Muscle layer of duodenum (tissue), 2 donors: ENCODE measurements around the gene MAP2K5.

Experiments
- H3K27ac ChIP-seq: one replicate; pipeline ENCODE4 v1.7.0; 2013; ENCODE audit warnings: mild to moderate bottlenecking, low read length
- H3K27me3 ChIP-seq: one replicate; pipeline ENCODE4 v1.7.0; 2013; ENCODE audit warnings: low read depth, mild to moderate bottlenecking, control low read depth, low read length
- H3K36me3 ChIP-seq, 2 donors: one replicate each; pipeline ENCODE4 v1.7.0; 2013; ENCODE audit warnings: low read length in 2 of 2, control low read depth in 1 of 2, mild to moderate bottlenecking in 1 of 2; ENCODE audit not compliant: insufficient read depth in 2 of 2, control insufficient read depth in 1 of 2
- H3K4me1 ChIP-seq, 2 donors: one replicate each; pipeline ENCODE4 v1.7.0; 2013; ENCODE audit warnings: low read length in 2 of 2, mild to moderate bottlenecking in 2 of 2, control low read depth in 1 of 2, moderate library complexity in 1 of 2; ENCODE audit not compliant: insufficient read depth in 2 of 2, control insufficient read depth in 1 of 2
- H3K4me3 ChIP-seq, 2 donors: one replicate each; pipeline ENCODE4 v1.7.0; 2013; ENCODE audit warnings: low read length in 2 of 2, low read depth in 1 of 2, mild to moderate bottlenecking in 1 of 2
- H3K9me3 ChIP-seq, 2 donors: one replicate each; pipeline ENCODE4 v1.7.0; 2013; ENCODE audit warnings: low read length in 2 of 2, control low read depth in 1 of 2, mild to moderate bottlenecking in 1 of 2; ENCODE audit not compliant: control insufficient read depth in 1 of 2
- donor health status: healthy.

MAP2K5 gene

GRCh38 chr15:67786646-67787045, 244.1 kb downstream of the MAP2K5 start:
- peaks cover 0 to 16% of the 10 kb centered on the region in 2 donors for H3K36me3 ChIP-seq
- no peak overlapping the region for H3K4me3 ChIP-seq
- H3K27me3 ChIP-seq = no peaks in the 10 kb centered on the region
- no peaks in the 10 kb centered on the region for H3K9me3 ChIP-seq
- H3K4me1 ChIP-seq = no peaks in the 10 kb centered on the region
- H3K27ac ChIP-seq = no peak overlapping the region

- H3K36me3 ChIP-seq = peaks cover 0 to 9% of the 10 kb centered on the region in 2 donors
- no peaks in the 10 kb centered on the region for H3K27me3 ChIP-seq
- H3K4me3 ChIP-seq = no peak overlapping the region
- H3K4me1 ChIP-seq = no peaks in the 10 kb centered on the region
- H3K27ac ChIP-seq = no peak overlapping the region
- no peaks in the 10 kb centered on the region for H3K9me3 ChIP-seq
Observed at GRCh38 chr15:67788986-67789385, 246.5 kb downstream of the MAP2K5 start.

DNA sequence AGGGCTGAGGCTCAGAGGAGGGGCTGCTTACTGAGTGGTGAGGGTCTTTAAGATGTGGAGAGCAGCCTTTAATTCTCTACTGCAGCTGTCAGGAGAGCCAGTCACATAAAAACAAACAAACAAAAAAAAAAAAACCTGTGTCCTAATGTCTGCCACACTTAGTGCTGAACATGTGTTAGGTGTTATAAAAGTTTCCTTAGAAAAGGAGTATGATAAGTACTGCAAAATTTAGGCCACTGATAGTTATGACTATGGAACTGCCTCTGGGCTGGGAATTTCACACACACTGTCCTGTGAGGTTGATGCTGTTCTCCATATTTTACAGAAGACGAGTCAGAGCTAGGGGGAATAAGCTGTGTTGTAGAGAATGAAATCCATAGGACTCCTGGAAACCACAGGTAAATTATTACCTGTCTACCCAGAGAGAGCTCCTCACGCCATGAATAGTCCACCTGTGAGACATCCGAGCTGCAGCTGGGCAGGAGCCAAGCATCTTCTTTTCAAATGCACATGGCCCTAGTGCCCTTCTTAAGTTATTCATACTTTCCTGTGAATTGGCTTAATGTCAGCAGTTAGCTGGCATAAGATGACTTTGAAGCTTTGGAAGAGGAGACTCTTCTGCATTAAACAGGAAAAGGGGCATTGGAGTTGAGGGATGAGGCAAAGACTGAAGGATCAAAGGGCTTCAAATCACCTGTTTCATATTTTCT, 248.3 kb downstream of the MAP2K5 start:
- peaks cover 0 to 17% of the 10 kb centered on the region in 2 donors for H3K36me3 ChIP-seq
- no peaks in the 10 kb centered on the region for H3K4me1 ChIP-seq
- H3K27me3 ChIP-seq = no peaks in the 10 kb centered on the region
- H3K27ac ChIP-seq = no peak overlapping the region
- H3K4me3 ChIP-seq = no peak overlapping the region
- peaks cover 5 to 11% of the 10 kb centered on the region in 2 donors for H3K9me3 ChIP-seq

DNA sequence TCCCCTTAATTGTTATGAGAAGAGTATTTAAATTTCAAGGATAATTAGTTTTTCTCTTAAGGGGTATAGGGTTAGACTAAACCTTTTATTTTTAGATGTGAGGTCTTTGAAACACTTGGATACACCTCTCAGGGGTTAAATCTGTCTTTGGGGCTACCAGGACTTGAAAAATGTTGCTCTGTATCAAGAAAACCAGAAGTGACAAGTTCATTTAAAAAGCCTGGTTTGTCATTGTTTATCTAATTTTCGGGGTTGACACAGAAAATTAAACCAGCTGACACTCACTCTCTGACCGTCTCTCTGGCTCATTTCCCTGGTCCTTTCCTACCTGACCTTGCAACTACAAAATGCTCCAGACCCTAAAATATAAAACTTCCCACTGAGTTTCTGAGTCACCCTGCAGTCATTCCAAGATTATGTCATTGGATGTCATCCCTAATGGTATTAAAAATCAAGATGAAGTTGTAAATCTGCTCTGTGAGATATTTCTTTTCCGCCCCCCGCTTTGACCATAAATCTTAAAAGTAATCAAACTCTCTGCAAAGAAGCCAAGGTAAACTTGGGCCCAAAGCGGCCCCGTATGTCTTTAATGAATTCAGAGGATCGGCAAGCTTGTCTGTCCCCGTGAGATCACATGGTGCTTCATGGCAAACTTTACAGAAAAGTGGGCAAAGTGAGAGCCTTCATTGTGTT, 249.9 kb downstream of the MAP2K5 start:
- Histone ChIP-seq H3K9me3 (peaks cover 5 to 11% of the 10 kb centered on the region in 2 donors), H3K27me3 (no peaks in the 10 kb centered on the region), H3K4me1 (no peaks in the 10 kb centered on the region), H3K27ac (no peak overlapping the region), H3K36me3 (peaks cover 0 to 21% of the 10 kb centered on the region in 2 donors), H3K4me3 (no peak overlapping the region)

- Histone ChIP-seq H3K27me3 (no peaks in the 10 kb centered on the region), H3K4me1 (no peaks in the 10 kb centered on the region), H3K9me3 (peaks cover 5 to 11% of the 10 kb centered on the region in 2 donors), H3K4me3 (no peak overlapping the region), H3K27ac (no peak overlapping the region), H3K36me3 (peaks cover 0 to 21% of the 10 kb centered on the region in 2 donors)
Observed at GRCh38 chr15:67794832-67795574, 252.5 kb downstream of the MAP2K5 start.

DNA sequence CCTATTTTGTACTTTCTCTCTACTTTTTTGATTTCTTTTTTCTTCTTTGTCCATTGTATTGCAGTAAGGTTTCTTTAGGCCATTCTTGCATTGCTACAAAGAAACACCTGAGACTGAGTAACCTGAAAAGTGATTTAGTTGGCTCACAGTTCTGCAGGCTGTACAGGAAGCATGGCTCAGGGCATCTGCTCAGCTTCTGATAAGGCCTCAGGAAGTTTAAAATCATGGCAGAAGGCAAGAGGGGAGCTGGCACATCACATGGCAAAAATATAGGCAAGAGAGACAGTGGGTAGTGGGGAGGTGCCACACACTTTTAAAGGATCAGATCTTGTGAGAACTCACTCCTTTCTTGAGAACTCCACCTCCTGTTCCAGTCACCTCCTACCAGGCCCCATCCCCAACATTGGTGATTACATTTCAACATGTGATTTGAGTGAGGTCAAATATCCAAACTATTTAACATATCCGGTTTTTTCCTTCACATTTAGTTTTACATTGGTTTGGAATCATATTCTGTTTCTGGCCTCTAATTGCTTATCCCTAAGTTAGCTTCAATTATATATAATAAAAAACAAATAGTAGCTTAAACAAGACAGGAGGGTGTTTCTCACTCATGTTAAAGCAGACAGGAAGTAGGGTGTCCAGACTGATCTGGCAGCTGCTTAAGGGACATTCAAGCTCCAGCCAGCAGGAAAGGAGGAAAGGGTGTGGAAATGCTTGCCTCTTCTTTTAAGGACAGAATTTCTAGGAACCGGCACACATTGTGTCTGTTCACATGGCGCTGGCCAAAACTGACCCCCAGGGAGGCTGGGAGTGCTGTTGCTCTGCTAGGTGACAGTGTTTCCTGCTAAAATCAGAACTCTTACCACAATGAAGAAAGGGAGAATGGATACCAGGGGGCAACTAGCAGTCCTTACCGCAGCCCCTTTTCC, 254.0 kb downstream of the MAP2K5 start:
- Histone ChIP-seq H3K4me3 (no peak overlapping the region), H3K36me3 (peaks cover 0 to 17% of the 10 kb centered on the region in 2 donors), H3K27me3 (no peaks in the 10 kb centered on the region), H3K27ac (no peak overlapping the region), H3K4me1 (no peaks in the 10 kb centered on the region), H3K9me3 (peaks cover 5 to 11% of the 10 kb centered on the region in 2 donors)

DNA sequence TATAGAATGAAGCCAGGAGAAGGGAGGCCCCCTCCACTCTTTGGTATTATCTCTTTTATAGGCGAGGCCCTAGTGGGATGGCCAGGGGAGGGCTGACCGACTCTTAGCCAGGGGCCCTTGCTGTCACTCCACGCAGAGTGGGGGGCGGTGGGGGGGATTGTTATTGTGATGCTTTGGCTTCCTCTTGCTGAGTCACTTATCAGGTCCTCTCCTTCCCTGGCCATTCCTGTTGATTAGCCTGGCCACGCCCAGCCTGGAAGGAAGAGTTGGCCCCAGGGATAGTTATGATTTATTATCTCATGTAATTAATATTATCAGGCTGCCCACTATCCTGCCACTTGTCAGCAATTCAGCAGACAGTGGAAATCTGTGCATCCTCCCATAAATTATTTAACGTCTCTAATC, 257.3 kb downstream of the MAP2K5 start:
- no peak overlapping the region for H3K27ac ChIP-seq
- peaks cover 0 to 9% of the 10 kb centered on the region in 2 donors for H3K36me3 ChIP-seq
- peaks cover 5 to 6% of the 10 kb centered on the region in 2 donors for H3K9me3 ChIP-seq
- no peak overlapping the region for H3K4me3 ChIP-seq
- no peaks in the 10 kb centered on the region for H3K27me3 ChIP-seq
- H3K4me1 ChIP-seq = no peaks in the 10 kb centered on the region

DNA sequence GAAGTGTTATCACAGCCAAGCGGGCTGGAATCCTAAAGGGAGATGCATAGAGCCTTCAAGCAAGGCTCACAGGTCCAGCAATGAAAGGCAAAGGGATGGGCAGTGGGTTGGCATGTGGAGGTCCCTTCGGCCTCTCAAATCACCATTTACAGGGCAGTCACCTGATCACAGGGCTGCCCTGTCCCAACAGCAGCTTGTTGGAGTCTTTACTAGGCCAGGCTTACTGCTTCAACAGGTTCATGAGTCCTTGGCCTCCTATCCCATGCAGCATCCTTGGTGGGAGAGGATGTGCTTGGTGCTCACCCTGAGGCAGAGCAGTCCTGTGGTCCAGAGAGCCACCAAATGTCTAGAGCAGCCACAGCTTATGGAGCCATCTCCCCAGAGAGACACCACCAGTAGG, 258.6 kb downstream of the MAP2K5 start:
- H3K4me3 ChIP-seq = no peak overlapping the region
- H3K9me3 ChIP-seq = no peaks in the 10 kb centered on the region
- no peak overlapping the region for H3K27ac ChIP-seq
- H3K36me3 ChIP-seq = peaks cover 0 to 3% of the 10 kb centered on the region in 2 donors
- no peaks in the 10 kb centered on the region for H3K4me1 ChIP-seq
- no peaks in the 10 kb centered on the region for H3K27me3 ChIP-seq

DNA sequence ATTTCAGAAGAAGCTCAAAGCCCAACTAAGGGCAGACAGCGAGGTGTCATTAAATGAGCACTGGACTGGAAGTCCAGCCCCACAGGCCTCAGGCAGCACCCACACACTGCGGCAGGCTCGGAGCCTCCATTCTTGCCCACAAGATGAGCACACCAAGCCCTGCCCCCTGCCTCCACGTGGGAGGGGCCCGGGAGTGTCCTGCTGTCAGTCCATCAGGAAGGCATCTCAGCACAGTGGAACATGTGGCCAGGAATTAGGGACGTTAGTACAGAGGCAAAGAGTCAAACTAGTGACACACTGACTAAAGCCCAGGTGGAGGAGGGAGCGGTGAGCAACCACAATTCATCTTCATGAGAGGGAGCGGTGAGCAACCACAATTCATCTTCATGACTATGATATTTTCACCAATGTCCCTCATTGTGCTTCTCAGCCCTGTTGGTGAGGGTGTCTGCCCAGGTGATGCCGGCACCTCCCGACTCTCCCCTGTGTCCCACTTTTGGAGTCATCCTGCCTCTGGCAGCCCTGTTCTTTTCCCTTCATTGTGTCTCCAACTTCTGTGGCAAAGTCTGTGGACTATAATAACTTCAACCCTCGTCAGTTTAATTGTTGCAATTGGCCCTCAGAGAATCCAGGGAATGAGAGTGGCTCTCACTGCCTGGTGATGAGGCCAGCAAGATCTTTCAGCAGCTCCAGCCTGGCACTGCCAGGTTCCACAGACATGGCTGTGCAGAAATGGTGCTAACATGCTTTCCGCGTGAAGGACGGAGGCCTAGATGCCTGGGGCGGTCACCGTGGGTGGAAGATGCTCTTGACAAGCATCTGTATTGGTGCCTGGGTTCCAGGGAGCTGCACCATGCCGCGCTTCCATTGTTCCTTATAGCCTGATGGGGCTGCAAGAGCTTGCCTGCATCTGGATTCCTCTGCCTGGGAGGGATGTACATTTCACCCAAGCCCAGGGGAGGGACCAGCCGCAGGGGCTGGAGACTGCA, 259.7 kb downstream of the MAP2K5 start:
- Histone ChIP-seq H3K4me3 (no peak overlapping the region), H3K4me1 (no peaks in the 10 kb centered on the region), H3K36me3 (peaks cover 0 to 8% of the 10 kb centered on the region in 2 donors), H3K9me3 (no peaks in the 10 kb centered on the region), H3K27me3 (no peaks in the 10 kb centered on the region), H3K27ac (no peak overlapping the region)

GRCh38 chr15:67803299-67803698, 260.8 kb downstream of the MAP2K5 start:
- Histone ChIP-seq H3K4me1 (no peaks in the 10 kb centered on the region), H3K36me3 (peaks cover 0 to 9% of the 10 kb centered on the region in 2 donors), H3K4me3 (no peak overlapping the region), H3K27me3 (no peaks in the 10 kb centered on the region), H3K9me3 (no peaks in the 10 kb centered on the region), H3K27ac (no peak overlapping the region)
